NCI-H1105 treated with DMSO at 0.1 percent for 48 hours (cell line): ENCODE measurements around the gene RGS11.

Source experiments
- DNase-seq: peaks from one replicate; lab custom pipeline; 2025; lab: John Stamatoyannopoulos, UW

Gene RGS11

DNA sequence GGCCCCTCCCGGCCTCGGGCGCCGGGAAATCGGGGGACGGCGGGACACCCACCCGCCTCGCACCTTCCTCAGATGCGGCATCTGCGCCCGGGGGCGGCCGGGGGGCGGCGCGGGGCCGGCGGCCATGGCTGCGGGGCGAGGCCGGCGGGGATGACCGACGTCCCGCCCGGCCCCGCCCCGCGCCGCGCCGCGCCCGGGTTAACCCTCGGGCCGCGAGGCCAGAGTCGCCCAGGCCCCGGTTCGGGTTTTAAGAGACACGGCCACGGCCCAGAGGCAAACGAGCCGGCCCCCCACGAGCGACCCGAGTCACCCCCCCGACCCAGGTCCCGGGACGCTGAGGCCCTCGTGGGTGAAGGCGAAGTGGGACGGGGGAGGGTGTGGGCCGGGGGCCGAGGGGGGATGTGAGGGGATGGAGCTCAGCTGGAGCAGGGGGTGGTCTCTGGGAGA is at the start of gene RGS11:
TSS of gene RGS11 (minus strand) at position 159 of the 447 bp plus-strand sequence. CDS start at position 126, 33 bp downstream.
- DNase-seq, result no peak

- no peak for DNase-seq
Measured at GRCh38 chr16:324451-325334, 48.9 kb upstream of the RGS11 start.

DNA sequence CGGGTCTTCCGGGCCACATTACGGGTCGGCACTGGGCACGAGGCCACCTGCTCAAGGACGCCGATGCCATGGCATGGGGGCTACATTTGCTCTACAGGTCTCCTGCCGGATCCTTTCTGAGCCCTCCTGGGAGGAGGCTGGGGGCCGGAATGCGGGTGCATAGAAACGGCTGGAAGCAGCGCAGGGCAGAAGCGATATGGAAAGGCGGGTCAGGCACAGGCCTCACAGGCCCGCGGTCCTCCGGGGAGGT is 48.4 kb upstream of the RGS11 start:
- no peak for DNase-seq

GRCh38 chr16:322476-323143 is 46.9 kb upstream of the RGS11 start:
- DNase-seq, result no peak

GRCh38 chr16:321532-321931 is 45.8 kb upstream of the RGS11 start:
- no peak for DNase-seq

GRCh38 chr16:320206-320605 is 44.5 kb upstream of the RGS11 start:
- DNase-seq, result no peak

GRCh38 chr16:318628-319027 is 42.9 kb upstream of the RGS11 start:
- DNase-seq, result no peak

DNA sequence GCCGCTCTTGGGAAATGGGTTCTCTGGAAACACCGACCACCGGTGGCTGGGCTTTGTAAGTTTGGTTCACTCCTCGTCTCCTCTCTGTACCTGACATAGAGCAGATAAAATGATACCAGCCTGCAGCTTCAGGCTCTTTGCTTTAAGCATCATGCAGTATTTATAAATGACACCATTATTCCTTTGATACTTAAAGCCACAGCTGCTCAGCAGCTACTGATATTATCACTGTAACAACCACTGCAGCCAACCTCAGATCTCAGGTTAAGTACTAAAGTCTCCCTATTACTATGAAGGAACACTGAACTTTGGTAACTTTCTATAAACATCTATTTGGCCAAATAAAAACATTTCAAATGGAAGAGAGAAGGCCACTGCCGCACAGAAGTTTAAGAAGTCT is 41.8 kb upstream of the RGS11 start:
- no peak for DNase-seq

- no peak for DNase-seq
Measured at GRCh38 chr16:316741-317464, 41.2 kb upstream of the RGS11 start.

GRCh38 chr16:314795-315299 is 39.1 kb upstream of the RGS11 start:
- DNase-seq, result peak; percentile 79

GRCh38 chr16:314351-314750 is 38.6 kb upstream of the RGS11 start:
- no peak for DNase-seq

- DNase-seq, result no peak
Measured at GRCh38 chr16:311725-312124, 36.0 kb upstream of the RGS11 start.

DNA sequence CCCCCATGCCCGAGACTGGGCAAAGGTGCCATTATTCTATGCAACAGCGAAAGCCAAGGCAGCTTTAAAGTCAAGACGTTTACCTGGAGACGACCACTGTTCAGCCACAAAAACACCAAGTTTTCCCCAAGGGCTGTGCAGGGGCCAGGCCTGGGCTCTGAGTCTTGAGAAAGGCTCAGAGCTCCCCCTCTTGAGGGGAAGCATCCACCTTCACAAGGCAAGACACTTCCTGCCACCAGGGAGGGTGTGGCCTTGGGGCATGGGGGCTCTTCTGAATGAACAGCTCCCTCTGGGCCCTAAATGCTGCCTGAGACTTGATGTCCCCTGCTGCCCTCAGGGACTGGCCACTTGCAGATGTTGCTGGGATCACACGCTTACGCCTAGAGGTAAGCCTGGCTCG is 33.7 kb upstream of the RGS11 start:
- no peak for DNase-seq

DNA sequence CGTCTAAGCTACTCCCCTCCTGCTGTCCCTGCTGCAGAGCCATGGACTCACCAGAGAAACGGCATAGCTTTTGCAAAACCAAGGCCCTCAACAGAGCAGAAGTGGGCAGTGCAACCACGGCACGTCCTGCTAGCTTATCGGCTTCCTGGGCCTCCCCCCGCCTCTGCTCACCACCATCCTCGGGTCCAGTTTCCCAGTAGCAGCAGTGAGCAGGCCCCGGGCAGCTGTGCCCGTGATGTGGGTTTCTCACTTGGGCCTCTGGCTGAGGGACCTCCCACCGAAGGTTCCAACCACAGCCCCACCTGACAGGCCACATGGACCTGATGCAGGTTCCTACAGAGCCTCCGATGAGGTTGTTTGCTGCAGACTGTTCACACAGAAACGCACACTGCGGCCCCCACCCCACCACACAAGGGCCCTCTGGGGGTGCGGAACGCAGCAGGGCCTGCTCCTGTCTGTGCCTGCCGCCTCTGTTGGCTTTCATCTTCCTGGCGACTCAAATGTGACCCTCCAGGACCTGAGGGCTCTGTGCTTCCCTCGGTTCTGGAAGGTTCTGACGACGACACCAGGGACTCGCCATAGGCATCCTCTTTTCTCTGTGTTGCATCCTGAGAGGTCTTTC is 32.1 kb upstream of the RGS11 start:
- DNase-seq, result no peak

DNA sequence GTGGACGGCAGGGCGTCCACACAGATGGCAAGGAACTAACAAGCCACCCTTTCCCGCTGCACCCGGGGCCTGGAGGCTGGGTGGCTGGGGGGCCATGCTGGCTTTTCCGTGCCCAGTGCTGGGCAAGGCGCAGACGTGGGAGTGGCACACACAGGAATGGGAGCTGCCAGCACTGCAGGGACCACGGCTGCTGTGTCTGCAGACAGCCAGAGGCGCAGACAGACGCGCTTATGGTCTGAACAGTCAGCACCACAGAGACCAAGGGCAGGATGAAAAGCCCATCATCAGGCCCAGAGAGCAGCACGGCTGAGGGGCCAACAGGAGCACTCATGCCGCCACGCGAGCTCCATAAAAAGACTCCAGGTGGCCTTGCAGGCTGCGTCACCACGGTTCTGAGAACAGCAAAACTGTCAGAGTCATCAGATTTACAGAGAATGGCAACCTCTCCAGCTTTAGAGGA is 31.2 kb upstream of the RGS11 start:
- no peak for DNase-seq

- DNase-seq, result no peak
Measured at GRCh38 chr16:305916-306626, 30.3 kb upstream of the RGS11 start.

DNA sequence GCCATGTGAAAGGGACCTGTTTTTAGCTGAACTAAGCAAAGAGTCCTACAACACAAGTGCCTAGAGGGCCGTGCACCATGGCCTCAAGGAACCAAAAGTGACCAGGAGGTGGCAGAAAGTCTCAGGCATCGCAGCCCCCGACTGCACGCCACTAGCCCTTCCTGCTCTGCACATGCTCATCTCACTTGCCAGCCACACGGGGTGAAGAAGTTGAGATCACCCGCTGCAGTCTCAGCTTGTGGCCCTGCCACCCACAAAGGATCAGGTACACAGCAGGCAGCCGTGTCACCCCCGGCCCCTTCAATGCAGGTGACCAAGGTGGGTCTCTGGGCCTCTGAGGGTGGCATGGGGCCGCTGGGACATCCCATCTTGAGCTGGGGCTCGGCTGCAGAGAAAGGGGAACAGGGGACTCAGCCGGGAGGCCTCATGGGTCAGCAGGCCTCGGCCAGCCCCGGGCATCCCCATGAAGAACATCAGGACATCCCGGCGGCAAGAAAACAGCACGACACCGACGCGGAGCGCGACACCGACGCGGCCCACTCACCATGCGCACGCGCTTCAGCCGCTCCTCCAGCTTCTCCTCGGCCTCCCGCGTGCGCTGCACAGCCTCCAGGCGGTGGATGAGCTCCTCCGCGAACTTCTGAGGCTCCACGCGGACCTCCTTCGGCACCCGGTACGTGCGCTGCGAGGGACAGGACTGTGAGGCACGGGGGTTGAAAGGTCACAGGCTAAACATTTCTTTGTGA is 28.2 kb upstream of the RGS11 start:
- DNase-seq, result no peak

GRCh38 chr16:301950-302349 is 26.2 kb upstream of the RGS11 start:
- DNase-seq, result no peak

- DNase-seq, result no peak
Measured at GRCh38 chr16:301235-301634, 25.5 kb upstream of the RGS11 start.

GRCh38 chr16:297832-298231 is 22.1 kb upstream of the RGS11 start:
- DNase-seq, result no peak
